Esophagus squamous epithelium (tissue), 5 donors: ENCODE measurements around the gene SCN4A. TPM values are rescaled to one million over a fixed set of nuclear protein-coding genes. Genes with fewer than 3 reads are reported as not detected.

ENCODE experiments used
- DNase-seq: peaks from one replicate; lab custom pipeline; 2025; lab: John Stamatoyannopoulos, UW
- H3K27ac ChIP-seq, 4 donors: fragments of 200-600 bp; sonication (generic); one replicate each; pipeline ENCODE4 v1.5.1; 2016 to 2019; ENCODE audit warnings: mild to moderate bottlenecking in 1 of 4
- H3K27me3 ChIP-seq, 4 donors: fragments of 200-600 bp; sonication (generic); 1 replicate in 3 of 4; 2 replicates in 1 of 4; pipeline versions ENCODE4 v1.5.1 to v1.6.0; 2017 to 2021; ENCODE audit warnings: antibody characterized with exemption in 1 of 4
- H3K36me3 ChIP-seq, 3 donors: fragments of 200-600 bp; sonication (generic); one replicate each; pipeline ENCODE4 v1.5.1; 2016 to 2019
- H3K4me1 ChIP-seq, 3 donors: fragments of 200-600 bp; sonication (generic); one replicate each; pipeline ENCODE4 v1.5.1; 2017 to 2019
- H3K4me3 ChIP-seq, 4 donors: fragments of 200-600 bp; sonication (generic); 1 replicate in 3 of 4; 2 replicates in 1 of 4; pipeline ENCODE4 v1.5.1; 2016 to 2019; ENCODE audit warnings: mild to moderate bottlenecking in 2 of 4, moderate library complexity in 1 of 4
- H3K9me3 ChIP-seq, 3 donors: fragments of 200-600 bp; sonication (generic); one replicate each; pipeline ENCODE4 v1.5.1; 2016 to 2019
- CTCF ChIP-seq, 6 experiments: fragments of 450-650 bp in 4 of 6; fragments of 200-600 bp in 2 of 6; sonication (generic) in 2 of 6; IDR thresholded peaks; one replicate each; pipeline ENCODE4 v1.5.1; 2016 to 2019; ENCODE audit warnings: antibody characterized with exemption in 6 of 6, mild to moderate bottlenecking in 4 of 6, moderate library complexity in 4 of 6
- POLR2A ChIP-seq, 4 donors: fragments of 450-650 bp; IDR thresholded peaks; one replicate each; pipeline ENCODE4 v1.6.1; 2017; ENCODE audit warnings: antibody characterized with exemption in 4 of 4, mild to moderate bottlenecking in 4 of 4, moderate library complexity in 3 of 4
- WGBS, 2 donors: methylation state at CpG; one replicate each; pipeline ENCODE4 v1.1.5; 2018; 5-methylcytosine and 5-hydroxymethylcytosine counted together
- intact Hi-C: fragments of 100-400 bp; cut with DNase I; formaldehyde crosslinking; loops from one replicate; pipeline ENCODE4 v1.15.0; 2022
- total RNA-seq, 4 donors: library from RNA; depleted of rRNA; stranded (reverse); fragments of >200 nt; gene quantifications; one replicate each; pipeline ENCODE4 v1.1.0, GENCODE V29; 2016
- donor health status: DM: yes; HTN: yes; CAD: no.

Gene SCN4A
- total RNA-seq, 4 donors from 2014 or later = under 0.01 to 0.12 TPM; not detected in 2

- no peak for DNase-seq
- no peaks in the 10 kb centered on the region for H3K36me3 ChIP-seq
- H3K27ac ChIP-seq = peak overlapping the region in 3 of 4 donors; percentile 15 to 39 (median 37)
- peak overlapping the region in 1 of 4 donors; percentile 26 for H3K4me3 ChIP-seq
- intact Hi-C loops = no loop called here
- 53 to 66% methylated on average over 5 of the region's 5 CpGs for WGBS, 2 donors
- TF ChIP-seq POLR2A (IDR thresholded peaks at IDR 0.05) = no peak
- no peak for TF ChIP-seq CTCF (IDR thresholded peaks at IDR 0.05)
- no peaks in the 10 kb centered on the region for H3K9me3 ChIP-seq
- H3K27me3 ChIP-seq = no peaks in the 10 kb centered on the region
- peaks cover 0 to 36% (median 9%) of the 10 kb centered on the region in 3 donors for H3K4me1 ChIP-seq
Measured at GRCh38 chr17:64016231-64016784, 43.6 kb upstream of the SCN4A start.

- H3K27ac ChIP-seq = peak overlapping the region in 1 of 4 donors; percentile 39
- DNase-seq = no peak
- H3K4me3 ChIP-seq = no peak overlapping the region
- intact Hi-C loops = no loop called here
- WGBS, 2 donors = 90 to 93% methylated on average over 6 of the region's 6 CpGs
- peaks cover 0 to 28% (median 9%) of the 10 kb centered on the region in 3 donors for H3K4me1 ChIP-seq
- H3K36me3 ChIP-seq = no peaks in the 10 kb centered on the region
- H3K27me3 ChIP-seq = no peaks in the 10 kb centered on the region
- no peak for TF ChIP-seq POLR2A (IDR thresholded peaks at IDR 0.05)
- no peak for TF ChIP-seq CTCF (IDR thresholded peaks at IDR 0.05)
- H3K9me3 ChIP-seq = no peaks in the 10 kb centered on the region
Measured at GRCh38 chr17:64015447-64015846, 42.7 kb upstream of the SCN4A start.

- no peak for DNase-seq
- WGBS, 2 donors = 59 to 60% methylated on average over 8 of the region's 8 CpGs
- H3K4me3 ChIP-seq = no peak overlapping the region
- H3K27me3 ChIP-seq = no peaks in the 10 kb centered on the region
- intact Hi-C loops = no loop called here
- no peaks in the 10 kb centered on the region for H3K36me3 ChIP-seq
- TF ChIP-seq POLR2A (IDR thresholded peaks at IDR 0.05) (no peak), CTCF (IDR thresholded peaks at IDR 0.05) (no peak)
- peaks cover 0 to 53% (median 25%) of the 10 kb centered on the region in 3 donors for H3K4me1 ChIP-seq
- no peaks in the 10 kb centered on the region for H3K9me3 ChIP-seq
- peak overlapping the region in 2 of 4 donors; percentile 15 to 45 for H3K27ac ChIP-seq
Measured at GRCh38 chr17:64009571-64010402, 37.1 kb upstream of the SCN4A start.

- Histone ChIP-seq H3K27me3 (no peaks in the 10 kb centered on the region), H3K4me3 (no peak overlapping the region), H3K9me3 (no peaks in the 10 kb centered on the region), H3K4me1 (peaks cover 0 to 50% (median 23%) of the 10 kb centered on the region in 3 donors), H3K27ac (peak overlapping the region in 3 of 4 donors; percentile 8 to 48 (median 45)), H3K36me3 (no peaks in the 10 kb centered on the region)
- DNase-seq = no peak
- intact Hi-C loops = no loop called here
- WGBS, 2 donors = 53 to 60% methylated on average over 4 of the region's 4 CpGs
- TF ChIP-seq POLR2A (IDR thresholded peaks at IDR 0.05) = no peak
- TF ChIP-seq CTCF (IDR thresholded peaks at IDR 0.05) = no peak
Measured at GRCh38 chr17:64008830-64009229, 36.1 kb upstream of the SCN4A start.

- Histone ChIP-seq H3K4me1 (peaks cover 0 to 50% (median 23%) of the 10 kb centered on the region in 3 donors), H3K9me3 (no peaks in the 10 kb centered on the region), H3K27ac (peak overlapping the region in 3 of 4 donors; percentile 8 to 61 (median 48)), H3K27me3 (no peaks in the 10 kb centered on the region), H3K36me3 (no peaks in the 10 kb centered on the region), H3K4me3 (no peak overlapping the region)
- no peak for DNase-seq
- intact Hi-C loops = no loop called here
- WGBS, 2 donors = 79% methylated on average over 5 of the region's 5 CpGs
- TF ChIP-seq CTCF (IDR thresholded peaks at IDR 0.05) = no peak
- TF ChIP-seq POLR2A (IDR thresholded peaks at IDR 0.05) = no peak
Measured at GRCh38 chr17:64008346-64008745, 35.6 kb upstream of the SCN4A start.
